ENCODE data around the gene DUSP7. TPM values are rescaled to one million over a fixed set of nuclear protein-coding genes. Genes with fewer than 3 reads are reported as not detected.

DUSP7 gene
- total RNA-seq, 1 experiment from 2014 or later, result 9.9 TPM

DNA sequence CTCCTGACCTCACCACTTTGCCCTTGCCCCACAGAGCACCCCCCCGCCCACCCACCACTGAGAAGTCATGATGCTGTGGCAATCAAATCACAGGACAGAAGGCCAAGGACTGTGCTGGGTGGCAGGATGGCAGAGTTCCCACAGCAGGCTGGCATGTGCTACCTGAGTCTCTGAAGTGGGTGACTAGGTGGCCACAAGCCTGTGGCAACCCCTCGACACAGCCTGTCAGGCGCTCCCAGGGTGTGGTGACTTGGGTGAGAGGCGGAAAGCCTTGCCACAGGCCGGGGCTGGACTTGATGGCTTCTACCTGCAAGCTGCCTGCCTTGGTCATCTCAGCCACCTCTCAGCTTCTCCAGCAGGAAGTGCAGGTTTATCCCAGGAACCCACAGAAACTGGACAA is 15.6 kb upstream of the DUSP7 start:
- TF ChIP-seq CTCF (IDR thresholded peaks at IDR 0.05; ENCODE audit: insufficient read depth in 1 of 2, low read depth in 1 of 2, low read length in 1 of 2, severe bottlenecking in 1 of 2, unreplicated experiment in 1 of 2), result no peak
- Histone ChIP-seq H3K36me3 (ENCODE audit: control insufficient read depth, insufficient read depth, low read length) (no peaks in the 10 kb centered on the region; the same call in 1 of the 2 replicates), H3K9me3 (no peaks in the 10 kb centered on the region), H3K4me3 (ENCODE audit: low read depth, low read length) (no peak overlapping the region), H3K27me3 (replicated peaks; ENCODE audit: control insufficient read depth, insufficient read depth, low read length) (no peaks in the 10 kb centered on the region), H3K4me1 (no peaks in the 10 kb centered on the region)
- intact Hi-C loops (cut with micrococcal nuclease; ENCODE audit: unreplicated experiment), result no loop called here
- Mint-ChIP-seq H3K27ac (ENCODE audit: unreplicated experiment) (no peak overlapping the region), H3K9me3 (ENCODE audit: unreplicated experiment) (no peaks in the 10 kb centered on the region), H3K36me3 (ENCODE audit: insufficient read depth, unreplicated experiment) (peaks cover 5% of the 10 kb centered on the region), H3K27me3 (ENCODE audit: insufficient read depth, unreplicated experiment) (no peaks in the 10 kb centered on the region), H3K4me3 (ENCODE audit: unreplicated experiment) (no peak overlapping the region), H3K4me1 (ENCODE audit: low read depth, unreplicated experiment) (no peaks in the 10 kb centered on the region)
- no peak for DNase-seq
- no TSS peak for BruUV-seq (replicated peaks)
- POLR2A ChIA-PET, result no interaction called here
- CTCF ChIA-PET, result no interaction called here

DNA sequence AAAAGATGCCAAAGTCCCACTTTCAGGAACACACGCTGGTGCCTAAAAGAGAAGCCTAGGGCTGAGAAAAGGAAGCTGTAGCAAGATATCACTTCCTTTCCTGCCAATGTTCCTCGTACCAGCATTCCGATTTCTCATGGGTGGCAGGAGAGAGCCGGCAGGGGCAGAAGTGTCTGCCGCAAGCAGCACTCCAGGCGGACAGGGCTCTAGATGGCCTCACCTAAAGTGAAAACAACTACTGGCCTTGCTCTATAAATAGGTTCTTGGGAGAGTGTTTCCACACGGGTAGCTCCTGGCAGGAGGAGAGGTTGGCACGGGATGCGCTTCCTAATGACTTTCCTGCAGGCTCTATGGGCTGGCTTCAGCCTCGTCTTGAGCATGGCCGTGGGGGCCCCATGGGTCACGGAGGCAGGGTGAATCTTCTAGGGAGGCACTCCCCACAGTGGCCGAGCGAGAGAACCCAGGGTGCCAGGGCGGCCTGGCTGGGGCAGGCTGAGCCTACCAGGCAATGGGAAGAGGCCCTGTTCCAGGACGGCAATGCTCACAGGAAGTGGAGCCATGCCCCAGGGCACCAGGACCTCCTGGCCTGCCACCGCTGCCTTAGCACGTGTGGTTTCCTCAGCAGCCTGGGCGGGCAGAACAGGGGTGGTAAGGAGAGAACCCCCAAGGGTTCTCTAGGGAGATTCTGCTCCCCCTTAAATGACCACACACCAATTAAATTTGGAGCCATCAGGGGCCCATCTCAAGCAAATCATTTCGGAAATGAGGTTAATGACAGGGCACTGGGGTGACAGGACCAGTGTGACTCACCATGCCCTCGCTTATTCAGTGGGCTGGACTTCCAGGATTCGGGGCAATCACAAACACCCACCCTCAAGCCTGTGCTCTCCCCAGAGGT is 14.6 kb upstream of the DUSP7 start:
- no peak overlapping the region for H3K4me3 Mint-ChIP-seq (ENCODE audit: unreplicated experiment)
- POLR2A ChIA-PET, result no interaction called here
- no peak for TF ChIP-seq CTCF (IDR thresholded peaks at IDR 0.05; ENCODE audit: insufficient read depth in 1 of 2, low read depth in 1 of 2, low read length in 1 of 2, severe bottlenecking in 1 of 2, unreplicated experiment in 1 of 2)
- Histone ChIP-seq H3K9me3 (no peaks in the 10 kb centered on the region), H3K4me1 (no peaks in the 10 kb centered on the region), H3K27me3 (replicated peaks; ENCODE audit: control insufficient read depth, insufficient read depth, low read length) (no peaks in the 10 kb centered on the region), H3K36me3 (ENCODE audit: control insufficient read depth, insufficient read depth, low read length) (no peaks in the 10 kb centered on the region; the same call in 1 of the 2 replicates), H3K4me3 (ENCODE audit: low read depth, low read length) (no peak overlapping the region)
- no TSS peak for BruUV-seq (replicated peaks)
- no peaks in the 10 kb centered on the region for H3K9me3 Mint-ChIP-seq (ENCODE audit: unreplicated experiment)
- H3K27me3 Mint-ChIP-seq (ENCODE audit: insufficient read depth, unreplicated experiment), result no peaks in the 10 kb centered on the region
- H3K4me1 Mint-ChIP-seq (ENCODE audit: low read depth, unreplicated experiment), result no peaks in the 10 kb centered on the region
- CTCF ChIA-PET, result no interaction called here
- peaks cover 5% of the 10 kb centered on the region for H3K36me3 Mint-ChIP-seq (ENCODE audit: insufficient read depth, unreplicated experiment)
- H3K27ac Mint-ChIP-seq (ENCODE audit: unreplicated experiment), result no peak overlapping the region
- DNase-seq, result no peak
- intact Hi-C loops (cut with micrococcal nuclease; ENCODE audit: unreplicated experiment), result no loop called here

DNA sequence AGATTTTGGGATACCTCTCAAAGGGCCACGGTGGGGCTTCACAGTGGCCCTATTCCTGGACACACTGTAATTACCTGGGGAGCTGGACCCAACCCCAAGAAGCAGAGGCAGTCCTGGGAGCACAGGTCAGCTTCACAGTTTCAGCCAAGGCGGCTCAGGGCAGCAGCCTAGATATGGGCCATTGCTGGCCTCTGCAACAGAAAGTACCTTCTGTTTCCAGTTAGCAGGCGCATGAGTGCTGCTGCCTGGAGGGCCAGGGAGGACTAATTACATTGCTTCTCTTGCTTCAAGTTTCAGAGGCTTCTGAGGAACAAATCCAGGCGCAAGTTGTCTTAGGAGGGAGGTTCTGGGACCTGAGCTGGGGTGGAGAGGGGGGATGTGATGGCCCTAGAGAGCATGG is 13.5 kb upstream of the DUSP7 start:
- no peak overlapping the region for H3K4me3 Mint-ChIP-seq (ENCODE audit: unreplicated experiment)
- ChIA-PET POLR2A (no interaction called here), CTCF (no interaction called here)
- H3K36me3 Mint-ChIP-seq (ENCODE audit: insufficient read depth, unreplicated experiment), result peaks cover 5% of the 10 kb centered on the region
- no peaks in the 10 kb centered on the region for H3K4me1 Mint-ChIP-seq (ENCODE audit: low read depth, unreplicated experiment)
- intact Hi-C loops (cut with micrococcal nuclease; ENCODE audit: unreplicated experiment), result no loop called here
- H3K36me3 ChIP-seq (ENCODE audit: control insufficient read depth, insufficient read depth, low read length), result no peaks in the 10 kb centered on the region
- H3K9me3 Mint-ChIP-seq (ENCODE audit: unreplicated experiment), result no peaks in the 10 kb centered on the region
- H3K27ac Mint-ChIP-seq (ENCODE audit: unreplicated experiment), result no peak overlapping the region
- H3K27me3 Mint-ChIP-seq (ENCODE audit: insufficient read depth, unreplicated experiment), result no peaks in the 10 kb centered on the region
- no TSS peak for BruUV-seq (replicated peaks)
- TF ChIP-seq CTCF (IDR thresholded peaks at IDR 0.05; ENCODE audit: insufficient read depth in 1 of 2, low read depth in 1 of 2, low read length in 1 of 2, severe bottlenecking in 1 of 2, unreplicated experiment in 1 of 2), result no peak
- H3K27me3 ChIP-seq (replicated peaks; ENCODE audit: control insufficient read depth, insufficient read depth, low read length), result no peaks in the 10 kb centered on the region
- H3K9me3 ChIP-seq, result no peaks in the 10 kb centered on the region
- DNase-seq, result no peak
- H3K4me1 ChIP-seq, result no peaks in the 10 kb centered on the region
- H3K4me3 ChIP-seq (ENCODE audit: low read depth, low read length), result no peak overlapping the region
